Measurements from ENCODE around the gene BAG5. TPM values are rescaled to one million over a fixed set of nuclear protein-coding genes. Genes with fewer than 3 reads are reported as not detected.

Gene BAG5
- total RNA-seq, 1 donor from 2014 or later: 29.8 TPM

- ATAC-seq (no peak), DNase-seq (no peak)
- Histone ChIP-seq H3K4me1 (peaks cover 24% of the 10 kb centered on the region), H3K36me3 (peaks cover 23% of the 10 kb centered on the region), H3K4me3 (no peak overlapping the region), H3K27me3 (ENCODE audit: low read depth) (no peaks in the 10 kb centered on the region), H3K9me3 (no peaks in the 10 kb centered on the region), H3K27ac (no peak overlapping the region)
- TF ChIP-seq CTCF (IDR thresholded peaks at IDR 0.05): no peak
- intact Hi-C loops (cut with DNase I): no loop called here
Observed at GRCh38 chr14:103533999-103534575, 28.4 kb downstream of the BAG5 start.

- DNase-seq: no peak
- H3K27ac ChIP-seq: no peak overlapping the region
- peaks cover 23% of the 10 kb centered on the region for H3K36me3 ChIP-seq
Observed at GRCh38 chr14:103533137-103533998, 29.1 kb downstream of the BAG5 start.

GRCh38 chr14:103532216-103533136, 30.0 kb downstream of the BAG5 start:
- intact Hi-C loops (cut with DNase I): no loop called here
- H3K9me3 ChIP-seq: no peaks in the 10 kb centered on the region
- no peak overlapping the region for H3K4me3 ChIP-seq
- H3K36me3 ChIP-seq: peaks cover 23% of the 10 kb centered on the region
- no peak overlapping the region for H3K27ac ChIP-seq
- no peak for TF ChIP-seq CTCF (IDR thresholded peaks at IDR 0.05)
- no peak for ATAC-seq
- DNase-seq: no peak
- no peaks in the 10 kb centered on the region for H3K27me3 ChIP-seq (ENCODE audit: low read depth)
- peaks cover 31% of the 10 kb centered on the region for H3K4me1 ChIP-seq

More at GRCh38 chr14:103533137-103533998, 29.1 kb downstream of the BAG5 start:
- intact Hi-C loops (cut with DNase I): no loop called here
- H3K4me3 ChIP-seq: no peak overlapping the region
- peaks cover 22% of the 10 kb centered on the region for H3K4me1 ChIP-seq
- no peaks in the 10 kb centered on the region for H3K27me3 ChIP-seq (ENCODE audit: low read depth)
- ATAC-seq: no peak
- H3K9me3 ChIP-seq: no peaks in the 10 kb centered on the region
- no peak for TF ChIP-seq CTCF (IDR thresholded peaks at IDR 0.05)

- H3K4me1 ChIP-seq: peaks cover 38% of the 10 kb centered on the region
- H3K27me3 ChIP-seq (ENCODE audit: low read depth): no peaks in the 10 kb centered on the region
- H3K4me3 ChIP-seq: no peak overlapping the region
- TF ChIP-seq CTCF (IDR thresholded peaks at IDR 0.05): no peak
- no peak overlapping the region for H3K27ac ChIP-seq
- peaks cover 23% of the 10 kb centered on the region for H3K36me3 ChIP-seq
- ATAC-seq (no peak), DNase-seq (no peak)
- no peaks in the 10 kb centered on the region for H3K9me3 ChIP-seq
- intact Hi-C loops (cut with DNase I): no loop called here
Observed at GRCh38 chr14:103531421-103532215, 30.8 kb downstream of the BAG5 start.

- intact Hi-C loops (cut with DNase I): no loop called here
- DNase-seq: no peak
- Histone ChIP-seq H3K9me3 (no peaks in the 10 kb centered on the region), H3K36me3 (peaks cover 17% of the 10 kb centered on the region), H3K4me3 (no peak overlapping the region), H3K4me1 (peaks cover 46% of the 10 kb centered on the region), H3K27me3 (ENCODE audit: low read depth) (no peaks in the 10 kb centered on the region), H3K27ac (no peak overlapping the region)
- TF ChIP-seq CTCF (IDR thresholded peaks at IDR 0.05): no peak
- ATAC-seq: no peak
Observed at GRCh38 chr14:103530831-103531230, 31.6 kb downstream of the BAG5 start.

All from lower lobe of right lung (tissue), 2 donors.